ENCODE results near the gene CEP72. TPM values are rescaled to one million over a fixed set of nuclear protein-coding genes. Genes with fewer than 3 reads are reported as not detected.

The CEP72 gene
- total and polyA plus RNA-seq, 4 donors, result 1.3 to 5.9 (median 2.6) TPM

DNA sequence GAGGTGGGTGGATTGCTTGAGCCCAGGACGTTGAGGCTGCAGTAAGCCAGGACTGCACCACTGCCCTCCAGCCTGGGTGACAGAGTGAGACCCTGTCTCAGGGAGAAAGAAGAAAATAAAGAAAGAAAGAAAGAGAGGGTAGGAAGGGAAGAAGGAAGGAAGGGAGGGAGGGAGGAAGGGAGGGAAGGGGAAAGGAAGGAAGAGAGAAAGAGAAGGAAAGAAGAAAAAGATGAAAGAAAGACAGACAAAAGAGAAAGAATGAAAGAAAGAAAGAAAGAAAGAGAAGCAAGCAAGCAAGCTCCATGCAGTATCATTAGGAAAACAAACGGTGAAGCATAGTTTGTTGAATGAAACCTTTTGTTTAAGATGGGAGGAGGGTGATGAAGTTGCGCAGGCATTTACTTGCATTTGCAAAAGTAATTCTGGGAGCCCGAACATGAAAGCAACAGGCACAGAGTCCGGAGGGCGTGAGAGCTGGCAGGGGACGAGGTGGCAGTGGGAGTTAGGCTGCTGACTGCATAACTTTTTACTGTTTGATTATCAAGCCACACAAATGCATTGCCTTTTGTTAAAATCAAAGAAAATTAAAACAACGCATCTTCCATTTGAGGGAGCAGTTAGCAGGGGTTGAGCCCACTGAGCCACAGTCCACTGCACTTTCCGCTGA, 26.0 kb upstream of the CEP72 start:
- H3K4me1 ChIP-seq (ENCODE audit: control insufficient read depth in 4 of 4, insufficient read depth in 4 of 4, low read length in 3 of 4), result no peaks in the 10 kb centered on the region
- DNase-seq (ENCODE audit: low spot score), result no peak
- no peaks in the 10 kb centered on the region for H3K9me3 ChIP-seq (ENCODE audit: control insufficient read depth in 4 of 4, low read length in 3 of 4)
- no peak overlapping the region for H3K27ac ChIP-seq (ENCODE audit: low read depth in 1 of 2, low read length in 2 of 2)
- no peaks in the 10 kb centered on the region for H3K27me3 ChIP-seq (ENCODE audit: control insufficient read depth in 4 of 4, insufficient read depth in 4 of 4, low read length in 3 of 4)
- H3K4me3 ChIP-seq (ENCODE audit: low read depth in 1 of 3, low read length in 3 of 3), result no peak overlapping the region
- TF ChIP-seq, protein P1, sequence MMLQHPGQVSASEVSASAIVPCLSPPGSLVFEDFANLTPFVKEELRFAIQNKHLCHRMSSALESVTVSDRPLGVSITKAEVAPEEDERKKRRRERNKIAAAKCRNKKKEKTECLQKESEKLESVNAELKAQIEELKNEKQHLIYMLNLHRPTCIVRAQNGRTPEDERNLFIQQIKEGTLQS (IDR thresholded peaks at IDR 0.05), result no peak
- TF ChIP-seq JUND (IDR thresholded peaks at IDR 0.05) (no peak), HNF4G (IDR thresholded peaks at IDR 0.05) (no peak), EGR1 (IDR thresholded peaks at IDR 0.05; ENCODE audit: low read depth in 2 of 2) (no peak), FOXA2 (IDR thresholded peaks at IDR 0.05) (no peak), FOXA1 (IDR thresholded peaks at IDR 0.05) (no peak), SP1 (IDR thresholded peaks at IDR 0.05) (no peak), RAD21 (IDR thresholded peaks at IDR 0.05) (no peak), RXRA (IDR thresholded peaks at IDR 0.05) (no peak), TAF1 (conservative IDR thresholded peaks at IDR 0.05) (no peak), HNF4A (conservative IDR thresholded peaks at IDR 0.05) (no peak), NR2F2 (IDR thresholded peaks at IDR 0.05) (no peak), YY1 (IDR thresholded peaks at IDR 0.05) (no peak), GABPA (IDR thresholded peaks at IDR 0.05 in 1 of 2, conservative IDR thresholded peaks at IDR 0.05 in 1 of 2) (no peak)
- TF ChIP-seq, protein P2, sequence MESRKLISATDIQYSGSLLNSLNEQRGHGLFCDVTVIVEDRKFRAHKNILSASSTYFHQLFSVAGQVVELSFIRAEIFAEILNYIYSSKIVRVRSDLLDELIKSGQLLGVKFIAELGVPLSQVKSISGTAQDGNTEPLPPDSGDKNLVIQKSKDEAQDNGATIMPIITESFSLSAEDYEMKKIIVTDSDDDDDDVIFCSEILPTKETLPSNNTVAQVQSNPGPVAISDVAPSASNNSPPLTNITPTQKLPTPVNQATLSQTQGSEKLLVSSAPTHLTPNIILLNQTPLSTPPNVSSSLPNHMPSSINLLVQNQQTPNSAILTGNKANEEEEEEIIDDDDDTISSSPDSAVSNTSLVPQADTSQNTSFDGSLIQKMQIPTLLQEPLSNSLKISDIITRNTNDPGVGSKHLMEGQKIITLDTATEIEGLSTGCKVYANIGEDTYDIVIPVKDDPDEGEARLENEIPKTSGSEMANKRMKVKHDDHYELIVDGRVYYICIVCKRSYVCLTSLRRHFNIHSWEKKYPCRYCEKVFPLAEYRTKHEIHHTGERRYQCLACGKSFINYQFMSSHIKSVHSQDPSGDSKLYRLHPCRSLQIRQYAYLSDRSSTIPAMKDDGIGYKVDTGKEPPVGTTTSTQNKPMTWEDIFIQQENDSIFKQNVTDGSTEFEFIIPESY (IDR thresholded peaks at IDR 0.05), result no peak
- TF ChIP-seq, protein P3, sequence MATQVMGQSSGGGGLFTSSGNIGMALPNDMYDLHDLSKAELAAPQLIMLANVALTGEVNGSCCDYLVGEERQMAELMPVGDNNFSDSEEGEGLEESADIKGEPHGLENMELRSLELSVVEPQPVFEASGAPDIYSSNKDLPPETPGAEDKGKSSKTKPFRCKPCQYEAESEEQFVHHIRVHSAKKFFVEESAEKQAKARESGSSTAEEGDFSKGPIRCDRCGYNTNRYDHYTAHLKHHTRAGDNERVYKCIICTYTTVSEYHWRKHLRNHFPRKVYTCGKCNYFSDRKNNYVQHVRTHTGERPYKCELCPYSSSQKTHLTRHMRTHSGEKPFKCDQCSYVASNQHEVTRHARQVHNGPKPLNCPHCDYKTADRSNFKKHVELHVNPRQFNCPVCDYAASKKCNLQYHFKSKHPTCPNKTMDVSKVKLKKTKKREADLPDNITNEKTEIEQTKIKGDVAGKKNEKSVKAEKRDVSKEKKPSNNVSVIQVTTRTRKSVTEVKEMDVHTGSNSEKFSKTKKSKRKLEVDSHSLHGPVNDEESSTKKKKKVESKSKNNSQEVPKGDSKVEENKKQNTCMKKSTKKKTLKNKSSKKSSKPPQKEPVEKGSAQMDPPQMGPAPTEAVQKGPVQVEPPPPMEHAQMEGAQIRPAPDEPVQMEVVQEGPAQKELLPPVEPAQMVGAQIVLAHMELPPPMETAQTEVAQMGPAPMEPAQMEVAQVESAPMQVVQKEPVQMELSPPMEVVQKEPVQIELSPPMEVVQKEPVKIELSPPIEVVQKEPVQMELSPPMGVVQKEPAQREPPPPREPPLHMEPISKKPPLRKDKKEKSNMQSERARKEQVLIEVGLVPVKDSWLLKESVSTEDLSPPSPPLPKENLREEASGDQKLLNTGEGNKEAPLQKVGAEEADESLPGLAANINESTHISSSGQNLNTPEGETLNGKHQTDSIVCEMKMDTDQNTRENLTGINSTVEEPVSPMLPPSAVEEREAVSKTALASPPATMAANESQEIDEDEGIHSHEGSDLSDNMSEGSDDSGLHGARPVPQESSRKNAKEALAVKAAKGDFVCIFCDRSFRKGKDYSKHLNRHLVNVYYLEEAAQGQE (IDR thresholded peaks at IDR 0.05), result no peak
- TF ChIP-seq, protein P4, sequence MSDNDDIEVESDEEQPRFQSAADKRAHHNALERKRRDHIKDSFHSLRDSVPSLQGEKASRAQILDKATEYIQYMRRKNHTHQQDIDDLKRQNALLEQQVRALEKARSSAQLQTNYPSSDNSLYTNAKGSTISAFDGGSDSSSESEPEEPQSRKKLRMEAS (IDR thresholded peaks at IDR 0.05), result no peak
- TF ChIP-seq, protein P5, sequence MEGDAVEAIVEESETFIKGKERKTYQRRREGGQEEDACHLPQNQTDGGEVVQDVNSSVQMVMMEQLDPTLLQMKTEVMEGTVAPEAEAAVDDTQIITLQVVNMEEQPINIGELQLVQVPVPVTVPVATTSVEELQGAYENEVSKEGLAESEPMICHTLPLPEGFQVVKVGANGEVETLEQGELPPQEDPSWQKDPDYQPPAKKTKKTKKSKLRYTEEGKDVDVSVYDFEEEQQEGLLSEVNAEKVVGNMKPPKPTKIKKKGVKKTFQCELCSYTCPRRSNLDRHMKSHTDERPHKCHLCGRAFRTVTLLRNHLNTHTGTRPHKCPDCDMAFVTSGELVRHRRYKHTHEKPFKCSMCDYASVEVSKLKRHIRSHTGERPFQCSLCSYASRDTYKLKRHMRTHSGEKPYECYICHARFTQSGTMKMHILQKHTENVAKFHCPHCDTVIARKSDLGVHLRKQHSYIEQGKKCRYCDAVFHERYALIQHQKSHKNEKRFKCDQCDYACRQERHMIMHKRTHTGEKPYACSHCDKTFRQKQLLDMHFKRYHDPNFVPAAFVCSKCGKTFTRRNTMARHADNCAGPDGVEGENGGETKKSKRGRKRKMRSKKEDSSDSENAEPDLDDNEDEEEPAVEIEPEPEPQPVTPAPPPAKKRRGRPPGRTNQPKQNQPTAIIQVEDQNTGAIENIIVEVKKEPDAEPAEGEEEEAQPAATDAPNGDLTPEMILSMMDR (IDR thresholded peaks at IDR 0.05; ENCODE audit: low read depth, low read length, missing input control), result no peak
- WGBS, result 47% methylated on average over 9 of the region's 9 CpGs
- H3K36me3 ChIP-seq (ENCODE audit: control insufficient read depth in 4 of 4, insufficient read depth in 3 of 4, low read depth in 1 of 4, low read length in 3 of 4), result no peaks in the 10 kb centered on the region
- H3K9ac ChIP-seq (ENCODE audit: low read depth in 1 of 2, low read length in 2 of 2), result no peak overlapping the region
